Mesenchymal stem cell (in vitro differentiated cells and primary cell): ENCODE measurements around the gene ASPA.

ENCODE experiments used
- DNase-seq: peaks from one replicate; pipeline ENCODE4 v3.0.0-alpha.2; 2013
- H2AFZ ChIP-seq: one replicate; pipeline ENCODE4 v1.6.1; 2013; ENCODE audit warnings: low read depth, mild to moderate bottlenecking, control low read depth, inconsistent platforms, low read length, moderate library complexity
- H2AK5ac ChIP-seq: 2 replicates; pipeline ENCODE4 v1.6.1; 2013; ENCODE audit warnings: low read length, moderate library complexity, mild to moderate bottlenecking, inconsistent platforms; ENCODE audit not compliant: severe bottlenecking
- H2BK120ac ChIP-seq: one replicate; pipeline ENCODE4 v1.6.1; 2013; ENCODE audit warnings: low read depth, mild to moderate bottlenecking, inconsistent platforms, low read length, moderate library complexity
- H2BK12ac ChIP-seq, 2 experiments: one replicate each; pipeline ENCODE4 v1.6.1; 2013; ENCODE audit warnings: inconsistent platforms in 2 of 2, low read length in 2 of 2, mild to moderate bottlenecking in 2 of 2, moderate library complexity in 2 of 2, control low read depth in 1 of 2
- H2BK15ac ChIP-seq: one replicate; pipeline ENCODE4 v1.6.1; 2013; ENCODE audit warnings: mild to moderate bottlenecking, low read depth, inconsistent platforms; ENCODE audit not compliant: poor library complexity, severe bottlenecking
- H2BK5ac ChIP-seq: 2 replicates; pipeline ENCODE4 v1.6.1; 2013; ENCODE audit warnings: low read depth, mild to moderate bottlenecking, low read length, control low read depth, inconsistent platforms; ENCODE audit not compliant: poor library complexity, severe bottlenecking
- H3K14ac ChIP-seq, 2 experiments: one replicate each; pipeline ENCODE4 v1.6.1; 2013; ENCODE audit warnings: inconsistent platforms in 2 of 2, low read length in 2 of 2, control low read depth in 1 of 2, mild to moderate bottlenecking in 1 of 2, moderate library complexity in 1 of 2
- H3K18ac ChIP-seq, 2 experiments: one replicate each; pipeline ENCODE4 v1.6.1; 2013; ENCODE audit warnings: inconsistent platforms in 2 of 2, low read length in 2 of 2, control low read depth in 1 of 2, low read depth in 1 of 2, mild to moderate bottlenecking in 1 of 2
- H3K23ac ChIP-seq, 2 experiments: one replicate each; pipeline ENCODE4 v1.6.1; 2013; ENCODE audit warnings: inconsistent platforms in 2 of 2, low read length in 2 of 2, mild to moderate bottlenecking in 2 of 2, moderate library complexity in 2 of 2, control low read depth in 1 of 2
- H3K27ac ChIP-seq: 2 replicates; pipeline ENCODE4 v1.5.1; 2013; ENCODE audit warnings: mild to moderate bottlenecking, moderate library complexity, low read length, control low read depth, inconsistent platforms; ENCODE audit not compliant: poor library complexity, severe bottlenecking
- H3K27me3 ChIP-seq, 2 experiments: 2 replicates each; pipeline versions ENCODE4 v1.6.1 to v1.7.0; 2013; ENCODE audit warnings: low read length in 2 of 2, mild to moderate bottlenecking in 2 of 2, moderate library complexity in 2 of 2, control low read depth in 1 of 2, inconsistent platforms in 1 of 2; ENCODE audit not compliant: control insufficient read depth in 1 of 2, insufficient read depth in 1 of 2
- H3K36me3 ChIP-seq, 2 experiments: 2 replicates each; pipeline versions ENCODE4 v1.6.1 to v1.7.0; 2013; ENCODE audit warnings: low read length in 2 of 2, control low read depth in 1 of 2, inconsistent platforms in 1 of 2, low read depth in 1 of 2, mild to moderate bottlenecking in 1 of 2; ENCODE audit not compliant: insufficient read depth in 2 of 2, control insufficient read depth in 1 of 2
- H3K4ac ChIP-seq, 2 experiments: one replicate each; pipeline ENCODE4 v1.6.1; 2013; ENCODE audit warnings: inconsistent platforms in 2 of 2, low read length in 2 of 2, mild to moderate bottlenecking in 2 of 2, moderate library complexity in 2 of 2, control low read depth in 1 of 2, low read depth in 1 of 2
- H3K4me1 ChIP-seq: 2 replicates; pipeline ENCODE4 v1.6.1; 2013; ENCODE audit warnings: low read depth, low read length, control low read depth; ENCODE audit not compliant: control insufficient read depth, insufficient read depth
- H3K4me2 ChIP-seq: 2 replicates; pipeline ENCODE4 v1.6.1; 2013; ENCODE audit warnings: low read length, mild to moderate bottlenecking, inconsistent platforms; ENCODE audit not compliant: poor library complexity, severe bottlenecking
- H3K4me3 ChIP-seq, 2 experiments: 2 replicates each; pipeline versions ENCODE4 v1.5.1 to v1.7.0; 2013; ENCODE audit warnings: low read length in 2 of 2, mild to moderate bottlenecking in 2 of 2, control low read depth in 1 of 2, low read depth in 1 of 2; ENCODE audit not compliant: insufficient read depth in 1 of 2
- H3K79me1 ChIP-seq: replicated peaks from 2 replicates; pipeline ENCODE4 v1.6.1; 2013; ENCODE audit warnings: mild to moderate bottlenecking, control low read depth, low read length, inconsistent platforms; ENCODE audit not compliant: poor library complexity, severe bottlenecking
- H3K9ac ChIP-seq: 2 replicates; pipeline ENCODE4 v1.7.0; 2013; ENCODE audit warnings: mild to moderate bottlenecking, low read length, moderate library complexity
- H3K9me3 ChIP-seq: 2 replicates; pipeline ENCODE4 v1.7.0; 2013; ENCODE audit warnings: mild to moderate bottlenecking, low read length; ENCODE audit not compliant: control insufficient read depth
- H4K8ac ChIP-seq: one replicate; pipeline ENCODE4 v1.6.1; 2013; ENCODE audit warnings: inconsistent platforms, mild to moderate bottlenecking, low read length, moderate library complexity
- H4K91ac ChIP-seq: one replicate; pipeline ENCODE4 v1.6.1; 2013; ENCODE audit warnings: mild to moderate bottlenecking, low read length, inconsistent platforms
- WGBS: methylation state at CpG from one replicate; pipeline ENCODE4 v1.1.7; 2013; ENCODE audit warnings: mixed read lengths; 5-methylcytosine and 5-hydroxymethylcytosine counted together

The ASPA gene

DNA sequence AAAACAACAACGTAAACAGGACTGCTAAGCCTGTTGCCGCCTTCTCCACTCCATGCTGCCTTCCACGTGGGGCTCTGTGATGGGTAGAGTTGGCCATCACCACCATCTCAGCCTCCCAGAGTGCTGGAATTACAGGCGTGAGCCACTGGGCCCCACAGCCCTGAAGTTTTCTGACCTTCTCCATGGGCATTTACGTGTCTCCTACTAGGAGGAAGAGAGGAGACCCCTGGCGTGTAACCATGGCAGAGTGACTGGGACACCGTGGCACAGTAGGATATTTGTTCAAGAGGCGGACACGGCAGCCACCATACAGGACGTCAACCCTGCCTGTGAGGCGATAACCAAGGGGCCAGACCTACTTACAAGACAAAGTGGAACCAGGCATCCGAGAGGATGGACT, 50.7 kb downstream of the ASPA start:
- H2BK15ac ChIP-seq: no peak overlapping the region
- no peak overlapping the region for H3K18ac ChIP-seq
- no peak overlapping the region for H2AK5ac ChIP-seq
- no peak overlapping the region for H4K8ac ChIP-seq
- no peak overlapping the region for H3K4ac ChIP-seq
- no peak overlapping the region for H3K4me2 ChIP-seq
- H3K36me3 ChIP-seq: peaks cover 0 to 23% of the 10 kb centered on the region in 2 experiments
- H3K27me3 ChIP-seq: no peaks in the 10 kb centered on the region
- no peak overlapping the region for H2BK5ac ChIP-seq
- H2AFZ ChIP-seq: no peak overlapping the region
- 88% methylated on average over 12 of the region's 12 CpGs for WGBS
- H3K79me1 ChIP-seq: no peaks in the 10 kb centered on the region
- peaks cover 7% of the 10 kb centered on the region for H3K4me1 ChIP-seq
- H2BK120ac ChIP-seq: no peak overlapping the region
- H3K14ac ChIP-seq: no peak overlapping the region
- H3K9me3 ChIP-seq: no peaks in the 10 kb centered on the region
- H3K23ac ChIP-seq: no peak overlapping the region
- H2BK12ac ChIP-seq: no peak overlapping the region
- H3K9ac ChIP-seq: no peak overlapping the region
- no peak for DNase-seq
- no peak overlapping the region for H3K4me3 ChIP-seq
- no peak overlapping the region for H4K91ac ChIP-seq
- H3K27ac ChIP-seq: no peak overlapping the region

DNA sequence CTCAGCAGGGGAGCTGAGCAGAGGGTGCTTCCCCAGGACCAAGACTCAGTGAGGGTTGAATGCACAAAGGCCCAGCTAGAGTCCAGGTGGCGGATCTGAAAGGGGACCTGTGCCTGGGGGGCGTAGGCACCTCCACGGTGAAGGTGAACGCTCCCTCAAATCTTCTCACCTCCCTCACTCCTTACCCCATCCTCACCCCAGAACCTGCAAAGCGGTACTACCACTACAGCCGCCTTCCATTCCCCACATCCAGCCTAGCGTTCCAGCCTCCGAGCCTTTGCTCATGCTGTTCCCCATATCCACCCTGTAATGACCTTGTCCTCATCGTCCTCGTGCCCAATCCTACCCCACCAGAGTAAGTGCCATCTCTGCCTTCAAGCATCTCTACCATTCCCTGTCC, 51.2 kb downstream of the ASPA start:
- Histone ChIP-seq H2BK15ac (no peak overlapping the region), H3K27ac (no peak overlapping the region), H4K8ac (no peak overlapping the region), H3K27me3 (no peaks in the 10 kb centered on the region), H3K36me3 (peaks cover 0 to 23% of the 10 kb centered on the region in 2 experiments), H3K23ac (no peak overlapping the region), H3K9me3 (no peaks in the 10 kb centered on the region), H3K79me1 (no peaks in the 10 kb centered on the region), H3K4ac (no peak overlapping the region), H4K91ac (no peak overlapping the region), H2AFZ (no peak overlapping the region), H2BK120ac (no peak overlapping the region), H3K4me1 (peaks cover 7% of the 10 kb centered on the region), H3K9ac (no peak overlapping the region), H3K18ac (no peak overlapping the region), H3K4me3 (no peak overlapping the region), H2BK12ac (no peak overlapping the region), H2AK5ac (no peak overlapping the region), H3K14ac (no peak overlapping the region), H2BK5ac (no peak overlapping the region), H3K4me2 (no peak overlapping the region)
- 82% methylated on average over 10 of the region's 10 CpGs for WGBS
- no peak for DNase-seq

DNA sequence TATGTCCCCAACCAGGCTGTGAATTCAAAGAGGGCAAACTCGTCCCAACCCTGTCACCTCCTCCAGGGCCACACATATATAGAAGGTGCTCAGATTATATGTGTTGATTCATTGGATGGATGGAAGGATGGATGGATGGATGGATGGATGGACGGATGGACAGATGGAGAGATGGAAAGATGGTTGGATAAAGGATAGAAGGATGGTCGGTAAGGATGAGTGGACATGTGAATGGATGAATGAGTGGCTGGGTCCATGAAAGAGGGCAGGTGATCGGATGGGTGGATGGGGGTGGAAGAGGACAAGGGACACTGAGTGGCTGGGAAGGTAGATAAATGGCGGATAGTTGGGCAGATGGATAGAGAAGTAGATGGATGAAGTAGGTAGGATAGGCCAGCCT, 51.7 kb downstream of the ASPA start:
- H2BK5ac ChIP-seq: no peak overlapping the region
- 77% methylated on average over 4 of the region's 5 CpGs for WGBS
- H4K8ac ChIP-seq: no peak overlapping the region
- H4K91ac ChIP-seq: no peak overlapping the region
- no peak overlapping the region for H3K14ac ChIP-seq
- no peak overlapping the region for H3K9ac ChIP-seq
- no peaks in the 10 kb centered on the region for H3K9me3 ChIP-seq
- peaks cover 7% of the 10 kb centered on the region for H3K4me1 ChIP-seq
- no peak overlapping the region for H2BK15ac ChIP-seq
- H2AK5ac ChIP-seq: no peak overlapping the region
- no peak overlapping the region for H2AFZ ChIP-seq
- H3K27ac ChIP-seq: no peak overlapping the region
- no peak overlapping the region for H3K4ac ChIP-seq
- no peak overlapping the region for H3K23ac ChIP-seq
- no peaks in the 10 kb centered on the region for H3K79me1 ChIP-seq
- no peak overlapping the region for H3K4me2 ChIP-seq
- H2BK120ac ChIP-seq: no peak overlapping the region
- no peak overlapping the region for H3K18ac ChIP-seq
- peaks cover 3 to 23% of the 10 kb centered on the region in 2 experiments for H3K36me3 ChIP-seq
- DNase-seq: no peak
- H3K4me3 ChIP-seq: no peak overlapping the region
- no peak overlapping the region for H2BK12ac ChIP-seq
- H3K27me3 ChIP-seq: no peaks in the 10 kb centered on the region

DNA sequence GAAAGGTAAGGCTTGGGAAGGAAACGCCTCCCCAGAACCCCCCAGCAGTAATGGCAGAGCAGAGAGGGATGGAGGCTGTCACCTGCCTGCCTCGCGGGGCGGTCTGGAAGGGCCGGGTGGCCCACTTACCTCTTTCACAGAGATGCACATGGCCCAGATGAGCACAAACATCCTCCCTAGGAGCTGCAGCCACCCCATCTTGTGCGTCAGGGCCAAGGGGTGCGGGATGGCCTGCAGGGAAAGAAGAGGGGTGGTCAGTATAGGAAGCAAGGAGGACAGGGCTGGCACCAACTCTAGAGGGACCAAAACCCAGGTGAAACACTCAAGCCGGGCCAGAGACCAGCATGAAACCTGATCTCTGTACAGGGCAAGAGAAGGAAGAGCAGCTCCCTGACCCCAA, 52.1 kb downstream of the ASPA start:
- Histone ChIP-seq H3K9ac (no peak overlapping the region), H2BK12ac (no peak overlapping the region), H2BK120ac (no peak overlapping the region), H3K4me1 (peaks cover 10% of the 10 kb centered on the region), H3K36me3 (peaks cover 6 to 21% of the 10 kb centered on the region in 2 experiments), H3K4ac (no peak overlapping the region), H3K18ac (no peak overlapping the region), H2BK5ac (no peak overlapping the region), H3K14ac (no peak overlapping the region), H3K9me3 (no peaks in the 10 kb centered on the region), H3K4me2 (no peak overlapping the region), H2AFZ (no peak overlapping the region), H2AK5ac (no peak overlapping the region), H3K27me3 (no peaks in the 10 kb centered on the region), H3K4me3 (peak overlapping the region in 1 of 2 experiments; percentile 70), H3K23ac (no peak overlapping the region), H3K27ac (no peak overlapping the region), H3K79me1 (no peaks in the 10 kb centered on the region), H4K8ac (no peak overlapping the region), H2BK15ac (no peak overlapping the region), H4K91ac (no peak overlapping the region)
- DNase-seq: no peak
- 94% methylated on average over 8 of the region's 8 CpGs for WGBS
